ENCODE data around the gene SLC12A2.
A peak's percentile ranks its signal among the peaks of the same experiment; 100 is the strongest.

The SLC12A2 gene

GRCh38 chr5:128097224-128097623 is 13.7 kb downstream of the SLC12A2 start:
- DNase-seq (ENCODE audit: low read depth in 2 of 2): no peak

GRCh38 chr5:128097781-128098180 is 14.2 kb downstream of the SLC12A2 start:
- no peak for DNase-seq (ENCODE audit: low read depth in 2 of 2)

- DNase-seq (ENCODE audit: low read depth in 2 of 2): no peak
Measured at GRCh38 chr5:128099944-128100343, 16.4 kb downstream of the SLC12A2 start.

GRCh38 chr5:128100860-128101557 is 17.4 kb downstream of the SLC12A2 start:
- no peak for DNase-seq (ENCODE audit: low read depth in 2 of 2)

GRCh38 chr5:128101676-128102075 is 18.1 kb downstream of the SLC12A2 start:
- peak; percentile 27 to 38 for DNase-seq (ENCODE audit: low read depth in 2 of 2)

- DNase-seq (ENCODE audit: low read depth in 2 of 2): no peak
Measured at GRCh38 chr5:128105203-128105602, 21.6 kb downstream of the SLC12A2 start.

GRCh38 chr5:128109138-128109537 is 25.6 kb downstream of the SLC12A2 start:
- no peak for DNase-seq (ENCODE audit: low read depth in 2 of 2)

GRCh38 chr5:128109766-128110165 is 26.2 kb downstream of the SLC12A2 start:
- no peak for DNase-seq (ENCODE audit: low read depth in 2 of 2)

- peak in 1 of 2 experiments; percentile 25 for DNase-seq (ENCODE audit: low read depth in 2 of 2)
Measured at GRCh38 chr5:128111818-128112448, 28.4 kb downstream of the SLC12A2 start.

GRCh38 chr5:128116445-128116844 is 32.9 kb downstream of the SLC12A2 start:
- no peak for DNase-seq (ENCODE audit: low read depth in 2 of 2)

GRCh38 chr5:128118214-128118613 is 34.6 kb downstream of the SLC12A2 start:
- DNase-seq (ENCODE audit: low read depth in 2 of 2): no peak

GRCh38 chr5:128121651-128122050 is 38.1 kb downstream of the SLC12A2 start:
- DNase-seq (ENCODE audit: low read depth in 2 of 2): no peak

GRCh38 chr5:128123936-128124335 is 40.4 kb downstream of the SLC12A2 start:
- no peak for DNase-seq (ENCODE audit: low read depth in 2 of 2)

- no peak for DNase-seq (ENCODE audit: low read depth in 2 of 2)
Measured at GRCh38 chr5:128126241-128126640, 42.7 kb downstream of the SLC12A2 start.

- DNase-seq (ENCODE audit: low read depth in 2 of 2): no peak
Measured at GRCh38 chr5:128132499-128132898, 48.9 kb downstream of the SLC12A2 start.

GRCh38 chr5:128135286-128135685 is 51.7 kb downstream of the SLC12A2 start:
- peak; percentile 56 to 58 for DNase-seq (ENCODE audit: low read depth in 2 of 2)

- no peak for DNase-seq (ENCODE audit: low read depth in 2 of 2)
Measured at GRCh38 chr5:128143911-128144310, 60.3 kb downstream of the SLC12A2 start.

GRCh38 chr5:128144491-128144890 is 60.9 kb downstream of the SLC12A2 start:
- no peak for DNase-seq (ENCODE audit: low read depth in 2 of 2)

- DNase-seq (ENCODE audit: low read depth in 2 of 2): no peak
Measured at GRCh38 chr5:128146671-128147070, 63.1 kb downstream of the SLC12A2 start.

GRCh38 chr5:128154943-128155342 is 71.4 kb downstream of the SLC12A2 start:
- peak; percentile 30 to 38 for DNase-seq (ENCODE audit: low read depth in 2 of 2)

- no peak for DNase-seq (ENCODE audit: low read depth in 2 of 2)
Measured at GRCh38 chr5:128155776-128156175, 72.2 kb downstream of the SLC12A2 start.

- DNase-seq (ENCODE audit: low read depth in 2 of 2): no peak
Measured at GRCh38 chr5:128156521-128156920, 73.0 kb downstream of the SLC12A2 start.

- DNase-seq (ENCODE audit: low read depth in 2 of 2): no peak
Measured at GRCh38 chr5:128158342-128158741, 74.8 kb downstream of the SLC12A2 start.

GRCh38 chr5:128163991-128164390 is 80.4 kb downstream of the SLC12A2 start:
- no peak for DNase-seq (ENCODE audit: low read depth in 2 of 2)
